Left lung (tissue), 10 donors: ENCODE data around the gene PLEKHA7. TPM values are rescaled to one million over a fixed set of nuclear protein-coding genes. Genes with fewer than 3 reads are reported as not detected.

ENCODE experiments used
- ATAC-seq: fragments of 200-7000 bp; cut with Tn5 transposase; one replicate; pipeline ENCODE4 v1.9.1; 2020; ENCODE audit warnings: moderate library complexity
- DNase-seq, 4 donors: peaks; one replicate each; pipeline ENCODE4 v3.0.0-alpha.2; 2013 to 2020
- H3K27ac ChIP-seq, 2 donors: fragments of 200-600 bp; sonication (generic) in 1 of 2; one replicate each; pipeline versions ENCODE4 v1.5.0 to v1.8.0; 2020 to 2021
- H3K27me3 ChIP-seq, 2 donors: fragments of 200-600 bp; sonication (generic) in 1 of 2; one replicate each; pipeline versions ENCODE4 v1.5.0 to v1.8.0; 2020 to 2021
- H3K36me3 ChIP-seq, 2 donors: fragments of 200-600 bp; sonication (generic) in 1 of 2; one replicate each; pipeline versions ENCODE4 v1.5.0 to v1.8.0; 2020 to 2021
- H3K4me1 ChIP-seq, 2 donors: fragments of 200-600 bp; one replicate each; pipeline ENCODE4 v1.8.0; 2021
- H3K4me3 ChIP-seq, 2 donors: fragments of 200-600 bp; sonication (generic) in 1 of 2; one replicate each; pipeline versions ENCODE4 v1.5.0 to v1.8.0; 2020 to 2021; ENCODE audit warnings: mild to moderate bottlenecking in 1 of 2
- H3K9me3 ChIP-seq, 2 donors: fragments of 200-600 bp; sonication (generic) in 1 of 2; one replicate each; pipeline versions ENCODE4 v1.5.0 to v1.8.0; 2020 to 2021
- intact Hi-C, 2 donors: fragments of 100-400 bp; cut with DNase I; formaldehyde crosslinking; loops; one replicate each; pipeline versions ENCODE4 v1.11.2 to v1.14.2; 2022
- polyA plus RNA-seq, 6 donors: library from polyadenylated mRNA; unstranded; fragments of 120-200 nt; gene quantifications; one replicate each; pipeline ENCODE4 v1.2.1, GENCODE V29; 2013; ENCODE audit not compliant: insufficient read length in 6 of 6
- total RNA-seq, 2 donors: library from RNA; stranded (reverse); fragmentation: NEBNext Ultra II Directional; extraction: Animal tissue kit (Norgen Biotek cat#: 25700); gene quantifications; one replicate each; pipeline ENCODE4 v1.2.1, GENCODE V29; 2021
- TF ChIP-seq, protein P1 (sequence below), 2 donors: fragments of 200-600 bp; sonication (generic) in 1 of 2; IDR thresholded peaks; one replicate each; pipeline versions ENCODE4 v1.5.0 to v1.8.0; 2021; ENCODE audit warnings: antibody characterized with exemption in 2 of 2
- donor health status: DM: no; HTN: yes; CAD: no.
- donor health status: DM: no; HTN: no; CAD: no.

PLEKHA7 gene
- total and polyA plus RNA-seq, 8 donors, result 24.4 to 33.7 (median 29.6) TPM

DNA sequence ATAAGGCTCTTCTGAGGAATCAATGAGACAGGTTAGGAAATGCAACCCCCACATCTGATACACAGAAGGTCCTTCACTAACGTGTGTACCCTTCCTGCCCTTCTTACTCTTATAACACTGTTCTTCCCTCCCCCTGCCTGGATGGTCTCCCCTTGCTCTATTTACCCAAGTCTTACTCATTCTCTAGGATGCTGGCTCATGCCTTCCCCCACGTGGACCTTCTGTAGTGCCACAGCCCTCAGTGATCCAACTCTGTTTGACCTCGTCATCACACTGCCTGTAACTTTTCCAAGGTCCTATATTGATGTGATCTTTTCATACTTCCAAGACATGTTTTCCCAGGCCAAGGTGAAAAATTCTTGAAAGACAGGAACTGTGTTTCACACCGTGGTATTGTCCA is 195.9 kb downstream of the PLEKHA7 start:
- ATAC-seq (no peak), DNase-seq (no peak)
- H3K27me3 ChIP-seq, result no peaks in the 10 kb centered on the region
- H3K9me3 ChIP-seq, result no peaks in the 10 kb centered on the region
- no peak overlapping the region for H3K4me3 ChIP-seq
- H3K27ac ChIP-seq, result peak overlapping the region in 1 of 2 donors; percentile 61
- TF ChIP-seq, protein P1, sequence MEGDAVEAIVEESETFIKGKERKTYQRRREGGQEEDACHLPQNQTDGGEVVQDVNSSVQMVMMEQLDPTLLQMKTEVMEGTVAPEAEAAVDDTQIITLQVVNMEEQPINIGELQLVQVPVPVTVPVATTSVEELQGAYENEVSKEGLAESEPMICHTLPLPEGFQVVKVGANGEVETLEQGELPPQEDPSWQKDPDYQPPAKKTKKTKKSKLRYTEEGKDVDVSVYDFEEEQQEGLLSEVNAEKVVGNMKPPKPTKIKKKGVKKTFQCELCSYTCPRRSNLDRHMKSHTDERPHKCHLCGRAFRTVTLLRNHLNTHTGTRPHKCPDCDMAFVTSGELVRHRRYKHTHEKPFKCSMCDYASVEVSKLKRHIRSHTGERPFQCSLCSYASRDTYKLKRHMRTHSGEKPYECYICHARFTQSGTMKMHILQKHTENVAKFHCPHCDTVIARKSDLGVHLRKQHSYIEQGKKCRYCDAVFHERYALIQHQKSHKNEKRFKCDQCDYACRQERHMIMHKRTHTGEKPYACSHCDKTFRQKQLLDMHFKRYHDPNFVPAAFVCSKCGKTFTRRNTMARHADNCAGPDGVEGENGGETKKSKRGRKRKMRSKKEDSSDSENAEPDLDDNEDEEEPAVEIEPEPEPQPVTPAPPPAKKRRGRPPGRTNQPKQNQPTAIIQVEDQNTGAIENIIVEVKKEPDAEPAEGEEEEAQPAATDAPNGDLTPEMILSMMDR (IDR thresholded peaks at IDR 0.05), result no peak
- intact Hi-C loops, result no loop called here
- H3K36me3 ChIP-seq, result no peaks in the 10 kb centered on the region
- peaks cover 4 to 56% of the 10 kb centered on the region in 2 donors for H3K4me1 ChIP-seq

DNA sequence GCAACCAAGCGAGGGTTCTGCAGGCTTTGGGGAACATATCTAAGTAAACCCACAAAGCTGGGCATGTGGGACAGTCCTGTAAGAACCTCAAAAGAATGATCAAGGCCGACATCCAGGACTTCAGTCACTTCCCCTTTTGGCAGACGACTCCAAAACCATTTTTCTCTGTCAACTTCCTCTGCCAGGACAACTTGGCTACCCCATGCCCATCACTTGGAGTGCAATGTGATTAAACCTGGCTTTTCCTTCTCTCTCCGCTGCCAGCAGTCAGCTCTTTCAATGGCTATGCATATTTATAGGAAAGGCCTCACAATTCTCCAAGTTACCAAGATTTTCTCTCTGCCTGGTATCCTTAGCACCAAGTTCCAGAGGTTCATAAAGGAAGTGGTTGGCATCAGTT is 196.9 kb downstream of the PLEKHA7 start:
- intact Hi-C loops, result no loop called here
- no peaks in the 10 kb centered on the region for H3K9me3 ChIP-seq

DNA sequence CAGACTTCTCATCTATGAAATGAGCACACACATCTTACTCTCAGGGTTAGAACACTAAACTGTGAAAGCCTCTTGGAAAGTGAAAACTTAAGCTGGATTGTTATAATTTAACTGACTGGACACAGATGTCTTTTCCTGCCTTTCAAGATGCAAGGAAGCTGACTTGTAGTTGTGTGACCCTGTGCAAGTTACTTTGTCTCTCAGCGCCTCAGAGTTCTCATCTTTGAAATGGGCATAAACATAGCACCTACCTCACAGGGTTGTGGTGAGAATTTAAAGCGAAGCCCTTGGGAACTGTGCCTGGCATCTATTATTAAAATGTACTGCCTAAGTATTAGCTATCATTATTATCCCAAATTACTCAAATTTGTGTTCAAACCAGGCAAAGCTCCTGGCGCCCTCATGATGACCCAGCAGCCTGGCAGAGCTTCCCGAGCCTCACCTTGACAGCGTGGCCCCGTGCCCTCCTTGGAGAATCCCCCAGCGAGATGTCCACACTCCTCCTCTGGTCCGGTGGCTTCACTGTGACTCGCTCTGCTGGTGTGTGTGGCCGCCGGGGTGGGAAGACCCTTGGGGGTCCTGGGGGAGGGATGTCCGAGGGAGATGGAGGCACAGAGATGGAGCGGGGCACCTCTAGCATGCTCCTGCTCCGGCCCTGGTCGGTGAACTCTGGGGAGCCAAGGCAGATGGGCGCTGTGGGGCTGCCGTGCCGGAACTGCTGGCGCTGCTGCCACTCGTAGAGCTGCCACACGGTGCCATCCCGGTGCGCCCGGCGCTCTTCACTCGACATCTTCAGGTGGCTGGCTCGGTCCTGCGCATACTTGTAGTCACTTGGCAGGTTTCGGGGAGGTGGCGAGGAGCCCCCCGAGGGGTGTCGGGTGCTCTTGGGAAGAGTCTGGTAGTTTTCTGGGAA is 197.6 kb downstream of the PLEKHA7 start:
- Histone ChIP-seq H3K27ac (peak overlapping the region in 1 of 2 donors; percentile 61), H3K36me3 (no peaks in the 10 kb centered on the region), H3K4me3 (no peak overlapping the region), H3K4me1 (peaks cover 4 to 61% of the 10 kb centered on the region in 2 donors), H3K9me3 (no peaks in the 10 kb centered on the region), H3K27me3 (no peaks in the 10 kb centered on the region)
- ATAC-seq (no peak), DNase-seq (no peak)
- TF ChIP-seq, protein P1 (IDR thresholded peaks at IDR 0.05), result no peak
- intact Hi-C loops, result no loop called here

More for the DNA sequence above, 196.9 kb downstream of the PLEKHA7 start:
- Histone ChIP-seq H3K4me1 (peaks cover 4 to 61% of the 10 kb centered on the region in 2 donors), H3K27ac (peak overlapping the region in 1 of 2 donors; percentile 61), H3K36me3 (no peaks in the 10 kb centered on the region), H3K27me3 (no peaks in the 10 kb centered on the region), H3K4me3 (no peak overlapping the region)
- ATAC-seq, result no peak
- TF ChIP-seq, protein P1 (IDR thresholded peaks at IDR 0.05), result no peak
- DNase-seq, result no peak

DNA sequence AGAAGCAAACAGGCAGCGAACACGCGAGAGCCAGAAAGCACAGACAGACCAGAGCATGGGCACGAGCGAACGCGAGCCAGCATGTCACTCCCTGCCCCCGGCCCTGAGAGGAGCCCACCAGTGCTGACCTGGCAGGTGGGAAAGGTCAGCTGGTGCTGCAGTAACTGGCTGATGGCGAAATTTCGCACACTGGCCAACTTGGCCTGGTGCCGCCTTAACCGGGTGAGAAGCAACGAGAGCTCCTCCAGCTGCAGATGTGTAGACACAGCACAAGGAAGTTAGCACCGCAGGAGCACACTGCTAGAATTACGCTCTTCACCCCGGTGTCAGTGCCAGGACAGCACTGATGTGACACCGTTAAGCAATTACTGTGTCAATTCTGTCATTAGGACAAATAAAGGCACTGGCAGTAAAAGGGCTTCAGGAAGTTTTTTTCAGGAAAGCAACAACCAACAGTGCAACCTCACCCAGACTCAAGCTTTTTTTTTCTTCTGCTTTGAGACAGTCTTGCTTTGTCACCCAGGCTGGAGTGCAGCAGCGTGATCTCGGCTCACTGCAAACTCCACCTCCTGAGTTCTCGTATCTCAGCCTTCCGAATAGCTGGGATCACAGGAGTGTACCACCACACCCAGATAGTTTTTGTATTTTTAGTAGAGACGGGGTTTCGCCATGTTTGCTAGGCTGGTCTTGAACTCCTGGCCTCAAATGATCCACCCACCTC is 199.0 kb downstream of the PLEKHA7 start:
- Histone ChIP-seq H3K4me1 (peaks cover 0 to 63% of the 10 kb centered on the region in 2 donors), H3K4me3 (no peak overlapping the region), H3K36me3 (no peaks in the 10 kb centered on the region), H3K9me3 (no peaks in the 10 kb centered on the region), H3K27me3 (no peaks in the 10 kb centered on the region), H3K27ac (peak overlapping the region; percentile 61 to 80)
- ATAC-seq (peak; percentile 73), DNase-seq (peak; percentile 68 to 87 (median 81))
- intact Hi-C loops, result no loop called here
- TF ChIP-seq, protein P1 (IDR thresholded peaks at IDR 0.05), result no peak
